ENCODE results near the gene FAM168A. TPM values are rescaled to one million over a fixed set of nuclear protein-coding genes. Genes with fewer than 3 reads are reported as not detected.
"Not testable (repeated sequence)": the region's sequence is repeated elsewhere in the genome, so short reads cannot be mapped to it uniquely, and the experiment has no call there.

Gene FAM168A
- total RNA-seq, 1 donor from 2014 or later = 21.2 TPM

GRCh38 chr11:73451896-73452295 lies 146.0 kb downstream of the FAM168A start:
- DNase-seq (ENCODE audit: low spot score) = no peak
- TF ChIP-seq, protein P1, sequence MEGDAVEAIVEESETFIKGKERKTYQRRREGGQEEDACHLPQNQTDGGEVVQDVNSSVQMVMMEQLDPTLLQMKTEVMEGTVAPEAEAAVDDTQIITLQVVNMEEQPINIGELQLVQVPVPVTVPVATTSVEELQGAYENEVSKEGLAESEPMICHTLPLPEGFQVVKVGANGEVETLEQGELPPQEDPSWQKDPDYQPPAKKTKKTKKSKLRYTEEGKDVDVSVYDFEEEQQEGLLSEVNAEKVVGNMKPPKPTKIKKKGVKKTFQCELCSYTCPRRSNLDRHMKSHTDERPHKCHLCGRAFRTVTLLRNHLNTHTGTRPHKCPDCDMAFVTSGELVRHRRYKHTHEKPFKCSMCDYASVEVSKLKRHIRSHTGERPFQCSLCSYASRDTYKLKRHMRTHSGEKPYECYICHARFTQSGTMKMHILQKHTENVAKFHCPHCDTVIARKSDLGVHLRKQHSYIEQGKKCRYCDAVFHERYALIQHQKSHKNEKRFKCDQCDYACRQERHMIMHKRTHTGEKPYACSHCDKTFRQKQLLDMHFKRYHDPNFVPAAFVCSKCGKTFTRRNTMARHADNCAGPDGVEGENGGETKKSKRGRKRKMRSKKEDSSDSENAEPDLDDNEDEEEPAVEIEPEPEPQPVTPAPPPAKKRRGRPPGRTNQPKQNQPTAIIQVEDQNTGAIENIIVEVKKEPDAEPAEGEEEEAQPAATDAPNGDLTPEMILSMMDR (IDR thresholded peaks at IDR 0.05; ENCODE audit: unreplicated experiment) = no peak
- Mint-ChIP-seq H3K27ac (ENCODE audit: unreplicated experiment) (no peak overlapping the region), H3K36me3 (ENCODE audit: low read depth, unreplicated experiment) (no peaks in the 10 kb centered on the region), H3K27me3 (ENCODE audit: unreplicated experiment) (no peaks in the 10 kb centered on the region), H3K4me3 (ENCODE audit: unreplicated experiment) (no peak overlapping the region), H3K4me1 (ENCODE audit: unreplicated experiment) (no peaks in the 10 kb centered on the region), H3K9me3 (ENCODE audit: unreplicated experiment) (no peaks in the 10 kb centered on the region)

DNA sequence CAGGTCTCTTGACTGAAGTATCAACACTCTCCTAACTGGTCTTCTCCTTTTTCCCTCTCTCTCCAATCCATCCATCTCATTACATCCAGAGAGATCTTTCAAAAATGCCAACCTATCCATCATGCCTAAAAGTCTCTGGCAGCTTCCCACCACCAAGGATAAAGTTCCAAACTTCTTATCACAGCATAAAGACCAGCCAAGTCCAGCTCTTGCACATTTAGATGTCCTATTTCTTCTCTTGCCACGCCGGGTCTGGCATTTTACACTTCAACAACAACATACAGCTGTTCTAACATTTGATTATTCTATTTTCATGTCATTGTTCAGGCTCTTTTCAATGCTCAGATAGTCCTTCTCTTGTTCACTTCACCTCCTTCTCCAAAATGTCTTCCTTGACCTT lies 151.1 kb downstream of the FAM168A start:
- Mint-ChIP-seq H3K36me3 (ENCODE audit: low read depth, unreplicated experiment) (no peaks in the 10 kb centered on the region), H3K4me1 (ENCODE audit: unreplicated experiment) (no peaks in the 10 kb centered on the region), H3K27me3 (ENCODE audit: unreplicated experiment) (no peaks in the 10 kb centered on the region), H3K9me3 (ENCODE audit: unreplicated experiment) (no peaks in the 10 kb centered on the region), H3K4me3 (ENCODE audit: unreplicated experiment) (no peak overlapping the region), H3K27ac (ENCODE audit: unreplicated experiment) (no peak overlapping the region)
- DNase-seq (ENCODE audit: low spot score) = no peak
- TF ChIP-seq, protein P1 (IDR thresholded peaks at IDR 0.05; ENCODE audit: unreplicated experiment) = no peak

GRCh38 chr11:73445980-73446379 lies 151.9 kb downstream of the FAM168A start:
- no peaks in the 10 kb centered on the region for H3K36me3 Mint-ChIP-seq (ENCODE audit: low read depth, unreplicated experiment)
- H3K9me3 Mint-ChIP-seq (ENCODE audit: unreplicated experiment) = no peaks in the 10 kb centered on the region
- H3K27ac Mint-ChIP-seq (ENCODE audit: unreplicated experiment) = no peak overlapping the region
- DNase-seq (ENCODE audit: low spot score) = no peak
- no peak overlapping the region for H3K4me3 Mint-ChIP-seq (ENCODE audit: unreplicated experiment)
- H3K4me1 Mint-ChIP-seq (ENCODE audit: unreplicated experiment) = no peaks in the 10 kb centered on the region
- TF ChIP-seq, protein P1 (IDR thresholded peaks at IDR 0.05; ENCODE audit: unreplicated experiment) = no peak
- H3K27me3 Mint-ChIP-seq (ENCODE audit: unreplicated experiment) = no peaks in the 10 kb centered on the region

DNA sequence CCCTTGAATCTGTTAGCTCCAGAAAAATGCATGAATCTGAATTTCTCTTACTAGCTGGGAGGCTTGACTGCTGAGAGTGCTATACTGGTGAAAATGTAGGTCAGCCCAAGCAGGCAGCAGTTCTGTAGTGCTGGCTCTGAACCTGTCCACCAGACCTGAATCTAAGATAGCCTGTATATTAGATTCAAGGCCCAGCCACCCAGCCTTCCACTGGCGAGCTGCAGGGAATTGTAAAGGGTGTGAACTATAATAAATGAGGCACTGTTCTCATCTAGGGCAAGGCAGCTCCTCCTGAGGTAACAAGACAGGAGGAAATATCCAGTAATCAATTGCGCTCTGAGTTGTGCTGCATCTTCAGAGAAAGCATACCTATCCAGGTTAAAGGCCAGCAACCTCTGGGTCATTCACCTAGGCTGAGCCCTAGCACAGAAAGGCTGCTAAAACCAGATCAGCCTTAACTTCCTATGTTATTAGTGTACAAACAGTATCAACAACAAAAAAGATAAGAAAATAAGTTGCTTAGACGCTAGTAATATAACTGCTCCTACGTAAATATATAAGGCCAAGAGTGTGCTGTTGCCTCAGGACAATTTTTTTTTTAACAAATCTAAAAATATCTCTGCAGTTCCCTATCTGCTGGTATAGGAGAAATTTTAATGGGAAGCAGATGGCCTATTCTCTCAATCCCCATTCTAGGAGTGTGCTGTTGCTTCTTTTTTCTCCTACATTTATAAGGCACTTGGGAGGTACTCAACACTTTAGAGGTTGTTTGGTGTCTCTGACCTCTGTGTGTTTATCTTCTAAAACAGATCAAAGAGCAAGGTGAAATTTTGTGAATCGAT lies 158.7 kb downstream of the FAM168A start:
- H3K9me3 Mint-ChIP-seq (ENCODE audit: unreplicated experiment) = no peaks in the 10 kb centered on the region
- no peaks in the 10 kb centered on the region for H3K36me3 Mint-ChIP-seq (ENCODE audit: low read depth, unreplicated experiment)
- TF ChIP-seq, protein P1 (IDR thresholded peaks at IDR 0.05; ENCODE audit: unreplicated experiment) = no peak
- H3K4me1 Mint-ChIP-seq (ENCODE audit: unreplicated experiment) = peaks cover 11% of the 10 kb centered on the region
- no peak overlapping the region for H3K4me3 Mint-ChIP-seq (ENCODE audit: unreplicated experiment)
- no peaks in the 10 kb centered on the region for H3K27me3 Mint-ChIP-seq (ENCODE audit: unreplicated experiment)
- no peak overlapping the region for H3K27ac Mint-ChIP-seq (ENCODE audit: unreplicated experiment)
- DNase-seq (ENCODE audit: low spot score) = no peak

DNA sequence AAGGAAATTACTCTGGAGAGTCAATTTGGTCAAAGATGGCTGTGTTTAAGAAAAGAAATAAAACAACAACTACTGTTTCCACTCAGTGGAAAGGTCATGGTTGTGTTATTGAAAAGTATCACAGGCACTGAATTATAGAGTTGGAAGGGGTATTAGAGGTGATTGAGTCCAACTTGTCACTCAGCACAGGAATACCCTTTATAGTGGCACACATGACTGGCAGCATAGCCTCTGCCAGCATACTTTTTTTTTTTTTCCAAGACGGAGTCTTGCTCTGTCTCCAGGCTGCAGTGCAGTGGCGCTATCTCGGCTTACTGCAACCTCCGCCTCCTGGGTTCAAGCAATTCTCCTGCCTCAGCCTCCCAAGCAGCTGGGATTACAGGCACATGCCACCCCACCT lies 161.1 kb downstream of the FAM168A start:
- H3K9me3 Mint-ChIP-seq (ENCODE audit: unreplicated experiment); H3K27ac Mint-ChIP-seq (ENCODE audit: unreplicated experiment); DNase-seq (ENCODE audit: low spot score); H3K4me3 Mint-ChIP-seq (ENCODE audit: unreplicated experiment); H3K36me3 Mint-ChIP-seq (ENCODE audit: low read depth, unreplicated experiment); H3K27me3 Mint-ChIP-seq (ENCODE audit: unreplicated experiment): not testable (repeated sequence)
- peaks cover 11% of the 10 kb centered on the region for H3K4me1 Mint-ChIP-seq (ENCODE audit: unreplicated experiment)

All from endothelial cell (in vitro differentiated cells).